HepG2 (cell line): ENCODE data around the gene SSTR5.

Source experiments
- CTCF ChIP-seq: sonication (generic); formaldehyde crosslinking; IDR thresholded peaks from 2 replicates; pipeline ENCODE4 v1.5.0; 2020; ENCODE audit warnings: mild to moderate bottlenecking, missing genetic modification reagents, moderate library complexity
- E2F5 ChIP-seq: sonication (generic); formaldehyde crosslinking; conservative IDR thresholded peaks from 2 replicates; pipeline ENCODE4 v1.4.0; 2020; ENCODE audit warnings: missing genetic modification reagents
- ISX ChIP-seq: sonication (generic); formaldehyde crosslinking; conservative IDR thresholded peaks from 2 replicates; pipeline ENCODE4 v1.5.0; 2020; ENCODE audit warnings: missing genetic modification reagents

- no peak for TF ChIP-seq CTCF (CRISPR knock-in tag)
- no peak for TF ChIP-seq ISX (CRISPR knock-in tag)
- TF ChIP-seq E2F5 (CRISPR knock-in tag), result no peak
Observed at GRCh38 chr16:1024138-1024537, 48.4 kb upstream of the SSTR5 start.
